SK-N-SH treated with all-trans-retinoic acid at 6 μM for 48 hours (cell line): ENCODE results near the gene DTNB.

Source experiments
- ATAC-seq: fragments of 200-7000 bp; cut with Tn5 transposase; 3 replicates; pipeline ENCODE4 v1.9.1; 2020; ENCODE audit warnings: mild to moderate bottlenecking, moderate library complexity
- ARNTL ChIP-seq: fragments of 450-650 bp; formaldehyde crosslinking; IDR thresholded peaks from 2 replicates; pipeline ENCODE4 v1.5.0; 2020; ENCODE audit warnings: low read depth, mild to moderate bottlenecking, moderate library complexity, borderline replicate concordance
- BACH2 ChIP-seq: fragments of 250-450 bp; sonication (Bioruptor Pico); IDR thresholded peaks from 2 replicates; pipeline ENCODE4 v1.9.0; 2021; ENCODE audit warnings: mild to moderate bottlenecking, borderline replicate concordance
- CREB5 ChIP-seq: fragments of 250-450 bp; sonication (Bioruptor Pico); IDR thresholded peaks from 2 replicates; pipeline ENCODE4 v1.5.1; 2020; ENCODE audit warnings: low read depth, mild to moderate bottlenecking, moderate library complexity
- CSDC2 ChIP-seq: fragments of 250-450 bp; sonication (Bioruptor Pico); IDR thresholded peaks from 2 replicates; pipeline ENCODE4 v1.5.0; 2020; ENCODE audit warnings: mild to moderate bottlenecking, moderate library complexity
- CSRNP3 ChIP-seq: fragments of 250-450 bp; sonication (Bioruptor Pico); IDR thresholded peaks from 2 replicates; pipeline ENCODE4 v1.5.1; 2021; ENCODE audit warnings: mild to moderate bottlenecking, moderate library complexity
- ESRRG ChIP-seq: fragments of 250-450 bp; sonication (Bioruptor Pico); IDR thresholded peaks from 2 replicates; pipeline ENCODE4 v1.6.1; 2021; ENCODE audit warnings: mild to moderate bottlenecking
- ISL1 ChIP-seq: fragments of 250-450 bp; sonication (Bioruptor Pico); IDR thresholded peaks from 2 replicates; pipeline ENCODE4 v2.1.2; 2022; ENCODE audit warnings: mild to moderate bottlenecking, moderate library complexity
- OSR1 ChIP-seq: fragments of 250-450 bp; sonication (Bioruptor Pico); IDR thresholded peaks from 2 replicates; pipeline ENCODE4 v1.8.0; 2022; ENCODE audit warnings: moderate library complexity, mild to moderate bottlenecking, inconsistent platforms
- PATZ1 ChIP-seq: fragments of 250-450 bp; sonication (Bioruptor Pico); IDR thresholded peaks from 2 replicates; pipeline ENCODE4 v1.8.0; 2020; ENCODE audit warnings: mild to moderate bottlenecking, moderate library complexity, borderline replicate concordance
- POU6F1 ChIP-seq: fragments of 250-450 bp; sonication (Bioruptor Pico); IDR thresholded peaks from 2 replicates; pipeline ENCODE4 v1.8.0; 2021; ENCODE audit warnings: low read depth, mild to moderate bottlenecking, moderate library complexity, borderline replicate concordance
- PPARA ChIP-seq: fragments of 250-450 bp; sonication (Bioruptor Pico); IDR thresholded peaks from 2 replicates; pipeline ENCODE4 v1.5.0; 2020; ENCODE audit warnings: mild to moderate bottlenecking, borderline replicate concordance
- RARB ChIP-seq: fragments of 250-450 bp; sonication (Bioruptor Pico); IDR thresholded peaks from 2 replicates; pipeline ENCODE4 v1.8.0; 2021; ENCODE audit warnings: mild to moderate bottlenecking, moderate library complexity
- SNAI2 ChIP-seq: fragments of 250-450 bp; sonication (Bioruptor Pico); IDR thresholded peaks from 2 replicates; pipeline ENCODE4 v1.5.0; 2020; ENCODE audit warnings: mild to moderate bottlenecking, moderate library complexity
- TCF4 ChIP-seq: fragments of 250-450 bp; sonication (Bioruptor Pico); IDR thresholded peaks from 2 replicates; pipeline ENCODE4 v1.8.0; 2021; ENCODE audit warnings: mild to moderate bottlenecking, moderate library complexity, borderline replicate concordance
- TOX ChIP-seq: fragments of 250-450 bp; sonication (Bioruptor Pico); IDR thresholded peaks from 2 replicates; pipeline ENCODE4 v1.8.0; 2021; ENCODE audit warnings: mild to moderate bottlenecking, moderate library complexity, borderline replicate concordance
- ZC3H10 ChIP-seq: fragments of 250-450 bp; sonication (Bioruptor Pico); IDR thresholded peaks from 2 replicates; pipeline ENCODE4 v1.5.1; 2021; ENCODE audit warnings: mild to moderate bottlenecking, moderate library complexity
- ZFP3 ChIP-seq: fragments of 250-450 bp; sonication (Bioruptor Pico); IDR thresholded peaks from 2 replicates; pipeline ENCODE4 v1.5.0; 2020; ENCODE audit warnings: mild to moderate bottlenecking, moderate library complexity
- ZFP30 ChIP-seq: fragments of 450-650 bp; formaldehyde crosslinking; IDR thresholded peaks from 2 replicates; pipeline ENCODE4 v1.5.0; 2022; ENCODE audit warnings: mild to moderate bottlenecking, moderate library complexity
- ZNF8 ChIP-seq: fragments of 450-650 bp; formaldehyde crosslinking; IDR thresholded peaks from 2 replicates; pipeline ENCODE4 v1.5.0; 2020; ENCODE audit warnings: mild to moderate bottlenecking, moderate library complexity
- TF ChIP-seq, protein P1 (sequence below): fragments of 250-450 bp; sonication (Bioruptor Pico); IDR thresholded peaks from 2 replicates; pipeline ENCODE4 v1.5.0; 2020; ENCODE audit warnings: mild to moderate bottlenecking, moderate library complexity

DTNB gene

GRCh38 chr2:25435421-25435820 lies 238.0 kb downstream of the DTNB start:
- TF ChIP-seq SNAI2 (CRISPR knock-in tag) (no peak), ZNF8 (CRISPR knock-in tag) (peak; percentile 99), ZFP3 (CRISPR knock-in tag) (no peak), CSDC2 (CRISPR knock-in tag) (no peak), CREB5 (CRISPR knock-in tag) (no peak), ZFP30 (no peak)
- TF ChIP-seq, protein P1, sequence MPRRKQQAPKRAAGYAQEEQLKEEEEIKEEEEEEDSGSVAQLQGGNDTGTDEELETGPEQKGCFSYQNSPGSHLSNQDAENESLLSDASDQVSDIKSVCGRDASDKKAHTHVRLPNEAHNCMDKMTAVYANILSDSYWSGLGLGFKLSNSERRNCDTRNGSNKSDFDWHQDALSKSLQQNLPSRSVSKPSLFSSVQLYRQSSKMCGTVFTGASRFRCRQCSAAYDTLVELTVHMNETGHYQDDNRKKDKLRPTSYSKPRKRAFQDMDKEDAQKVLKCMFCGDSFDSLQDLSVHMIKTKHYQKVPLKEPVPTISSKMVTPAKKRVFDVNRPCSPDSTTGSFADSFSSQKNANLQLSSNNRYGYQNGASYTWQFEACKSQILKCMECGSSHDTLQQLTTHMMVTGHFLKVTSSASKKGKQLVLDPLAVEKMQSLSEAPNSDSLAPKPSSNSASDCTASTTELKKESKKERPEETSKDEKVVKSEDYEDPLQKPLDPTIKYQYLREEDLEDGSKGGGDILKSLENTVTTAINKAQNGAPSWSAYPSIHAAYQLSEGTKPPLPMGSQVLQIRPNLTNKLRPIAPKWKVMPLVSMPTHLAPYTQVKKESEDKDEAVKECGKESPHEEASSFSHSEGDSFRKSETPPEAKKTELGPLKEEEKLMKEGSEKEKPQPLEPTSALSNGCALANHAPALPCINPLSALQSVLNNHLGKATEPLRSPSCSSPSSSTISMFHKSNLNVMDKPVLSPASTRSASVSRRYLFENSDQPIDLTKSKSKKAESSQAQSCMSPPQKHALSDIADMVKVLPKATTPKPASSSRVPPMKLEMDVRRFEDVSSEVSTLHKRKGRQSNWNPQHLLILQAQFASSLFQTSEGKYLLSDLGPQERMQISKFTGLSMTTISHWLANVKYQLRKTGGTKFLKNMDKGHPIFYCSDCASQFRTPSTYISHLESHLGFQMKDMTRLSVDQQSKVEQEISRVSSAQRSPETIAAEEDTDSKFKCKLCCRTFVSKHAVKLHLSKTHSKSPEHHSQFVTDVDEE (CRISPR knock-in tag), result no peak
- ATAC-seq, result no peak

GRCh38 chr2:25431604-25432003 lies 241.8 kb downstream of the DTNB start:
- ATAC-seq, result no peak
- TF ChIP-seq POU6F1 (no peak), ZC3H10 (no peak), TOX (CRISPR knock-in tag) (no peak), ZNF8 (CRISPR knock-in tag) (no peak), CSDC2 (CRISPR knock-in tag) (no peak), ZFP30 (no peak), ESRRG (CRISPR knock-in tag) (no peak), ZFP3 (CRISPR knock-in tag) (no peak), BACH2 (CRISPR knock-in tag) (no peak), CSRNP3 (CRISPR knock-in tag) (no peak), OSR1 (no peak)
- TF ChIP-seq, protein P1 (CRISPR knock-in tag), result no peak

DNA sequence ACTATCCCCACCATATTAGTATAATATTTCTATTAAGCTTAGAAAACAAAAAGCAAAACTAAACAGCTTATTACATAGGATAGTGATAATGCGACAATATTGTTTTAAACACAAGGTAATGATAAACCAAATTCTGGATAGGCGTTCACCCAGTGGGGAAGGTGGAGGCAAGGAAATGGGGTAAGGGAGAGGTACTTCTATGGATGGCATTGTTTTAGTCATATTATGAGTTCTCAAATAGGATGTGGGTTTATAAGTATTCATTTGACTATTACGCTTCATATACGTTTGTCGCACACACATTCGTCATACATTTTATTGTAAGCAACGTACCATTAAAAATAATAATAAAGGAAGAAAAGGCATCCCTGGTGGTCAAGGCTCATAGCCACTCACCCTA lies 242.8 kb downstream of the DTNB start:
- ATAC-seq, result no peak
- TF ChIP-seq, protein P1 (CRISPR knock-in tag), result no peak
- TF ChIP-seq PPARA, result no peak
- no peak for TF ChIP-seq CSDC2 (CRISPR knock-in tag)
- no peak for TF ChIP-seq PATZ1 (CRISPR knock-in tag)
- no peak for TF ChIP-seq SNAI2 (CRISPR knock-in tag)
- TF ChIP-seq ZFP30, result no peak
- TF ChIP-seq ESRRG (CRISPR knock-in tag), result no peak
- no peak for TF ChIP-seq RARB (CRISPR knock-in tag)
- TF ChIP-seq ZNF8 (CRISPR knock-in tag), result no peak
- TF ChIP-seq ARNTL, result no peak
- no peak for TF ChIP-seq ZFP3 (CRISPR knock-in tag)
- no peak for TF ChIP-seq ISL1 (CRISPR knock-in tag)
- TF ChIP-seq TCF4 (CRISPR knock-in tag), result no peak
- TF ChIP-seq POU6F1, result no peak
- no peak for TF ChIP-seq TOX (CRISPR knock-in tag)
